HL-60 (cell line): ENCODE results near the gene OR5D13.

ENCODE experiments used
- DNase-seq, 2 experiments: peaks; one replicate each; pipeline ENCODE4 v3.0.0-alpha.2; 2010 to 2020; ENCODE audit warnings: low read depth in 1 of 2, low spot score in 1 of 2
- H3K27ac ChIP-seq: fragments of 250-450 bp; sonication (Bioruptor Pico); replicated peaks from 2 replicates; pipeline ENCODE4 v1.5.1; 2020; ENCODE audit warnings: mild to moderate bottlenecking, moderate library complexity
- H3K27me3 ChIP-seq: fragments of 250-450 bp; sonication (Bioruptor Pico); 2 replicates; pipeline ENCODE4 v1.5.1; 2021; ENCODE audit warnings: mild to moderate bottlenecking, moderate library complexity; ENCODE audit not compliant: insufficient read depth, poor library complexity, severe bottlenecking
- H3K4me3 ChIP-seq: replicated peaks from 2 replicates; pipeline ENCODE4 v1.5.1; 2011; ENCODE audit warnings: mild to moderate bottlenecking, control low read depth, low read length; ENCODE audit not compliant: insufficient read depth
- CTCF ChIP-seq: IDR thresholded peaks from one replicate; pipeline ENCODE4 v1.5.1; 2011; ENCODE audit warnings: low read length, control low read depth, inconsistent platforms; ENCODE audit not compliant: insufficient read depth
- GABPA ChIP-seq: IDR thresholded peaks from 2 replicates; pipeline ENCODE4 v1.6.1; 2012; ENCODE audit warnings: low read depth
- POLR2AphosphoS5 ChIP-seq: IDR thresholded peaks from 2 replicates; pipeline ENCODE4 v1.6.1; 2012; ENCODE audit warnings: low read depth
- REST ChIP-seq: IDR thresholded peaks from 2 replicates; pipeline ENCODE4 v1.6.1; 2012; ENCODE audit warnings: low read depth; ENCODE audit not compliant: insufficient replicate concordance
- SPI1 ChIP-seq: IDR thresholded peaks from 2 replicates; pipeline ENCODE4 v1.6.1; 2012; ENCODE audit warnings: low read depth, mild to moderate bottlenecking, borderline replicate concordance

The OR5D13 gene

GRCh38 chr11:55819330-55819729 lies 46.1 kb downstream of the OR5D13 start, which contains the start of gene OR5D18:
Gene OR5D18, plus strand, starts transcription at chr11:55819630. Its CDS starts 0 bp downstream, at chr11:55819630.
- no peaks in the 10 kb centered on the region for H3K27me3 ChIP-seq
- H3K4me3 ChIP-seq, result no peak within 1 kb of the TSS
- TF ChIP-seq SPI1, result no peak
- no peak for TF ChIP-seq REST
- TF ChIP-seq CTCF, result no peak
- TF ChIP-seq GABPA, result no peak
- no peak for TF ChIP-seq POLR2AphosphoS5
- DNase-seq, result no peak
- H3K27ac ChIP-seq, result no peak within 1 kb of the TSS
